Measurements from ENCODE around the gene POLR2I.

Gene POLR2I

DNA sequence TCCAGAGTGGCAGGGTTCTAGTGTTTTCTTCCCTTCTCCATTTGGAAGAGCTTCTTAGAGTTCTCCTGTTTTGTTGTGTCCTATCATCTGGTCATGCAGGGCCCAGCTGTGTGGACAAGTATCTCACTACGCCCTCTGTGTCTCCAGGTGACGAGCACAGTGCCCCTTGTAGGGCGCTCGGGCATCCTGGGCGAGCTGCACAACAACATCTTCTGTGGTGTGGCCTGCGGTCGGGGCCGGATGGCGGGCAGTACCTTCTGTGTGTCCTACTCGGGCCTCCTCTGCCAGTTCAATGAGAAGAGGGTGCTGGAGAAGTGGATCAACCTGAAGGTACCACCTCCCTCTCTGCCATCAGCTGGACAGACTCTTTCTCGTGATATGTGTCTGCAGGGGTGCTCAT, 47.0 kb downstream of the POLR2I start:
- ChIA-PET POLR2A (no interaction called here), CTCF (interaction anchor here (0.7 to 1.9 kb wide), 3 partner anchors 9 to 47 kb away, joined by 3 to 8 read pairs (median 3); partner anchors contain the start of gene POLR2I)
- no peak for DNase-seq (ENCODE audit: extremely low spot score)
- TF ChIP-seq, protein P1, sequence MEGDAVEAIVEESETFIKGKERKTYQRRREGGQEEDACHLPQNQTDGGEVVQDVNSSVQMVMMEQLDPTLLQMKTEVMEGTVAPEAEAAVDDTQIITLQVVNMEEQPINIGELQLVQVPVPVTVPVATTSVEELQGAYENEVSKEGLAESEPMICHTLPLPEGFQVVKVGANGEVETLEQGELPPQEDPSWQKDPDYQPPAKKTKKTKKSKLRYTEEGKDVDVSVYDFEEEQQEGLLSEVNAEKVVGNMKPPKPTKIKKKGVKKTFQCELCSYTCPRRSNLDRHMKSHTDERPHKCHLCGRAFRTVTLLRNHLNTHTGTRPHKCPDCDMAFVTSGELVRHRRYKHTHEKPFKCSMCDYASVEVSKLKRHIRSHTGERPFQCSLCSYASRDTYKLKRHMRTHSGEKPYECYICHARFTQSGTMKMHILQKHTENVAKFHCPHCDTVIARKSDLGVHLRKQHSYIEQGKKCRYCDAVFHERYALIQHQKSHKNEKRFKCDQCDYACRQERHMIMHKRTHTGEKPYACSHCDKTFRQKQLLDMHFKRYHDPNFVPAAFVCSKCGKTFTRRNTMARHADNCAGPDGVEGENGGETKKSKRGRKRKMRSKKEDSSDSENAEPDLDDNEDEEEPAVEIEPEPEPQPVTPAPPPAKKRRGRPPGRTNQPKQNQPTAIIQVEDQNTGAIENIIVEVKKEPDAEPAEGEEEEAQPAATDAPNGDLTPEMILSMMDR (IDR thresholded peaks at IDR 0.05; ENCODE audit: control extremely low read depth, extremely low read depth, low read depth, missing control alignments), result no peak

DNA sequence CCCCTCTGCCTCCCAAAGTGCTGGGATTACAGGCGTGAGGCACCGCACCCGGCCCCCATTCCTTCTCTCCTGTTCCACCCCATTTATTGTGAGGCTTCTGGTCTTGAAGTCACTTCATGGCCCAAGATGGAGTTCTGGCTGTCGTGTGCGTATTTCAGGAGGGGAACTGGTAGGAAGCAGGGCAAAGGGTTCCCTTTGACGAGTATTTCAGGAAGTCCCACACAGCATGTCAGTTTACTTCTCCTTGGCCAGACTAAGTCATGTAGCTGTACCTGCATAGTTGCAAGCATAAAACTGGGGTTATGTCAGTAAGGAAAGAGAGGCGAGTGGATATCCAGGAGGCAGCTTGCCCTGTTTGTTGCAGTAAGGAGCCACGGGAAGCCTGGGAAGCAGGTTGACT, 49.8 kb downstream of the POLR2I start:
- TF ChIP-seq, protein P1 (IDR thresholded peaks at IDR 0.05; ENCODE audit: control extremely low read depth, extremely low read depth, low read depth, missing control alignments), result no peak
- CTCF ChIA-PET, result no interaction called here
- no peak for DNase-seq (ENCODE audit: extremely low spot score)
- POLR2A ChIA-PET, result no interaction called here

Data from GM10248 (cell line).